ENCODE results near the gene ORM1. TPM values are rescaled to one million over a fixed set of nuclear protein-coding genes. Genes with fewer than 3 reads are reported as not detected.

The ORM1 gene
- total and polyA plus RNA-seq, 2 donors (not counting 1 experiment from before 2014, with no cell fraction given), result not detected

- Histone ChIP-seq H3K4me2 (ENCODE audit: extremely low read depth, insufficient read depth, low read length) (peak overlapping the region; percentile 8), H3K36me3 (ENCODE audit: control insufficient read depth, insufficient read depth, low read length) (peaks cover 20% of the 10 kb centered on the region), H3K9ac (ENCODE audit: insufficient read depth, low read length) (no peak overlapping the region)
Measured at GRCh38 chr9:114348261-114348905, 25.5 kb downstream of the ORM1 start.

GRCh38 chr9:114348906-114349482 lies 26.1 kb downstream of the ORM1 start:
- no peaks in the 10 kb centered on the region for H3K79me2 ChIP-seq (ENCODE audit: control insufficient read depth, insufficient read depth, low read length)
- peaks cover 13% of the 10 kb centered on the region for H3K4me1 ChIP-seq (ENCODE audit: control insufficient read depth, extremely low read depth, insufficient read depth, low read length)
- H3K9me3 ChIP-seq (ENCODE audit: control insufficient read depth, insufficient read depth, low read depth, low read length), result no peaks in the 10 kb centered on the region
- peak; percentile 97 to 100 for DNase-seq (ENCODE audit: low read depth in 2 of 2)
- H4K20me1 ChIP-seq (ENCODE audit: control insufficient read depth, extremely low read depth, insufficient read depth, low read length), result no peaks in the 10 kb centered on the region
- H3K4me3 ChIP-seq (replicated peaks in 1 of 4; ENCODE audit: control extremely low read depth in 1 of 4, insufficient read depth in 1 of 4, low read depth in 3 of 4, low read length in 4 of 4), result no peak overlapping the region
- peak overlapping the region; percentile 62 for H3K27ac ChIP-seq (ENCODE audit: insufficient read depth, low read length)
- H3K4me2 ChIP-seq (ENCODE audit: extremely low read depth, insufficient read depth, low read length), result peak overlapping the region; percentile 2
- H3K9ac ChIP-seq (ENCODE audit: insufficient read depth, low read length), result no peak overlapping the region
- no peaks in the 10 kb centered on the region for H3K27me3 ChIP-seq (ENCODE audit: control insufficient read depth, insufficient read depth, low read length)
- TF ChIP-seq EZH2 (IDR thresholded peaks at IDR 0.05; ENCODE audit: low read length, missing control alignments) (no peak), CTCF (conservative IDR thresholded peaks at IDR 0.05 in 1 of 2, IDR thresholded peaks at IDR 0.05 in 1 of 2; ENCODE audit: low read depth in 1 of 2, low read length in 2 of 2) (no peak)
- peaks cover 20% of the 10 kb centered on the region for H3K36me3 ChIP-seq (ENCODE audit: control insufficient read depth, insufficient read depth, low read length)
- no peak overlapping the region for H2AFZ ChIP-seq (ENCODE audit: low read length)

More at GRCh38 chr9:114348261-114348905, 25.5 kb downstream of the ORM1 start:
- peaks cover 13% of the 10 kb centered on the region for H3K4me1 ChIP-seq (ENCODE audit: control insufficient read depth, extremely low read depth, insufficient read depth, low read length)
- no peaks in the 10 kb centered on the region for H3K27me3 ChIP-seq (ENCODE audit: control insufficient read depth, insufficient read depth, low read length)
- no peaks in the 10 kb centered on the region for H3K79me2 ChIP-seq (ENCODE audit: control insufficient read depth, insufficient read depth, low read length)
- DNase-seq (ENCODE audit: low read depth in 2 of 2), result no peak
- no peaks in the 10 kb centered on the region for H4K20me1 ChIP-seq (ENCODE audit: control insufficient read depth, extremely low read depth, insufficient read depth, low read length)
- no peaks in the 10 kb centered on the region for H3K9me3 ChIP-seq (ENCODE audit: control insufficient read depth, insufficient read depth, low read depth, low read length)
- no peak for TF ChIP-seq CTCF (conservative IDR thresholded peaks at IDR 0.05 in 1 of 2, IDR thresholded peaks at IDR 0.05 in 1 of 2; ENCODE audit: low read depth in 1 of 2, low read length in 2 of 2)
- TF ChIP-seq EZH2 (IDR thresholded peaks at IDR 0.05; ENCODE audit: low read length, missing control alignments), result no peak
- peak overlapping the region; percentile 62 for H3K27ac ChIP-seq (ENCODE audit: insufficient read depth, low read length)
- H3K4me3 ChIP-seq (replicated peaks in 1 of 4; ENCODE audit: control extremely low read depth in 1 of 4, insufficient read depth in 1 of 4, low read depth in 3 of 4, low read length in 4 of 4), result no peak overlapping the region
- H2AFZ ChIP-seq (ENCODE audit: low read length), result no peak overlapping the region

- no peaks in the 10 kb centered on the region for H3K9me3 ChIP-seq (ENCODE audit: control insufficient read depth, insufficient read depth, low read depth, low read length)
- no peak overlapping the region for H3K9ac ChIP-seq (ENCODE audit: insufficient read depth, low read length)
- H3K36me3 ChIP-seq (ENCODE audit: control insufficient read depth, insufficient read depth, low read length), result peaks cover 18% of the 10 kb centered on the region
- no peak overlapping the region for H3K27ac ChIP-seq (ENCODE audit: insufficient read depth, low read length)
- no peak for TF ChIP-seq EZH2 (IDR thresholded peaks at IDR 0.05; ENCODE audit: low read length, missing control alignments)
- TF ChIP-seq CTCF (conservative IDR thresholded peaks at IDR 0.05 in 1 of 2, IDR thresholded peaks at IDR 0.05 in 1 of 2; ENCODE audit: low read depth in 1 of 2, low read length in 2 of 2), result no peak
- H3K4me2 ChIP-seq (ENCODE audit: extremely low read depth, insufficient read depth, low read length), result no peak overlapping the region
- H4K20me1 ChIP-seq (ENCODE audit: control insufficient read depth, extremely low read depth, insufficient read depth, low read length), result no peaks in the 10 kb centered on the region
- peaks cover 13% of the 10 kb centered on the region for H3K4me1 ChIP-seq (ENCODE audit: control insufficient read depth, extremely low read depth, insufficient read depth, low read length)
- no peak overlapping the region for H2AFZ ChIP-seq (ENCODE audit: low read length)
- no peak overlapping the region for H3K4me3 ChIP-seq (replicated peaks in 1 of 4; ENCODE audit: control extremely low read depth in 1 of 4, insufficient read depth in 1 of 4, low read depth in 3 of 4, low read length in 4 of 4)
- no peak for DNase-seq (ENCODE audit: low read depth in 2 of 2)
- no peaks in the 10 kb centered on the region for H3K27me3 ChIP-seq (ENCODE audit: control insufficient read depth, insufficient read depth, low read length)
- H3K79me2 ChIP-seq (ENCODE audit: control insufficient read depth, insufficient read depth, low read length), result no peaks in the 10 kb centered on the region
Measured at GRCh38 chr9:114349713-114350480, 27.0 kb downstream of the ORM1 start.
